CD4-positive, alpha-beta T cell treated with Interleukin-1 beta for 1 hour (primary cell): Measurements from ENCODE around the gene PDE9A.

Experiments
- DNase-seq, 2 donors: peaks; one replicate each; pipeline ENCODE4 v3.0.0-alpha.2; 2020 to 2022

PDE9A gene

DNA sequence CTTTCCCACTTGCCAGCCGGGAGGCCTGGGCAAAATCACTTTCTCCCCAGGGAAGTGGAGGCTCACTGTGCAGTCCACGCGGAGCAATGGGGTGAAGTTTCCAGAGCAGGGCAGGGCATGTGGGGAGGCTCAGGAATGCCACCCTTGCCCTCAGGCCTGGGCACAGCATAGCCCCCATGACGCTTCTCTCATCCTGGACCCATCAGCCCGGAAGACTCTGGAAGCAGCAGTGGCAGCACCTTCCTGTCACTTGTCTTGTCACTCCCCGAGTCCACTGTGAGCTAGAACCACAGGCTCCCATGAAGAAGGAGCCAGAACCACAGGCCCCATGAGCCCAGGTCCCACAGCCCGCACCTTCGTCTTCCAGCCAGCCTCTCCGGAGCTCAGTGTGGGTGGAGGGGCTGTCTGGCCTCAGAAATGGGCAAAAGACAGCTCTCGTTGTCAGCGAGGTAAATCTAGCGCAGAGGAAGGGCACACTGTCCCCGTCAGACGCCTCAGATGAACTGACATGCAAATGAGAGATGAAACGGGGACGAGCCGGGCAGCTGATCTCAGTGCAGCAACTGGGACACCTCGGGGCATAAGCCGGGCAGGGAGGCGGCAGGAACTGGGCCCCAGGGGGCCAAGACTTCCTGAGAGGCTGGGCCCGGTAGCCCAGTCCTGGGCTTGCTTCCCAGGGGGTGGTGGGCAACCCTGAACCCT lies 6.1 kb downstream of the PDE9A start:
- no peak for DNase-seq

- no peak for DNase-seq
These were observed 6.7 kb downstream of the PDE9A start for GRCh38 chr21:42660118-42660470.

DNA sequence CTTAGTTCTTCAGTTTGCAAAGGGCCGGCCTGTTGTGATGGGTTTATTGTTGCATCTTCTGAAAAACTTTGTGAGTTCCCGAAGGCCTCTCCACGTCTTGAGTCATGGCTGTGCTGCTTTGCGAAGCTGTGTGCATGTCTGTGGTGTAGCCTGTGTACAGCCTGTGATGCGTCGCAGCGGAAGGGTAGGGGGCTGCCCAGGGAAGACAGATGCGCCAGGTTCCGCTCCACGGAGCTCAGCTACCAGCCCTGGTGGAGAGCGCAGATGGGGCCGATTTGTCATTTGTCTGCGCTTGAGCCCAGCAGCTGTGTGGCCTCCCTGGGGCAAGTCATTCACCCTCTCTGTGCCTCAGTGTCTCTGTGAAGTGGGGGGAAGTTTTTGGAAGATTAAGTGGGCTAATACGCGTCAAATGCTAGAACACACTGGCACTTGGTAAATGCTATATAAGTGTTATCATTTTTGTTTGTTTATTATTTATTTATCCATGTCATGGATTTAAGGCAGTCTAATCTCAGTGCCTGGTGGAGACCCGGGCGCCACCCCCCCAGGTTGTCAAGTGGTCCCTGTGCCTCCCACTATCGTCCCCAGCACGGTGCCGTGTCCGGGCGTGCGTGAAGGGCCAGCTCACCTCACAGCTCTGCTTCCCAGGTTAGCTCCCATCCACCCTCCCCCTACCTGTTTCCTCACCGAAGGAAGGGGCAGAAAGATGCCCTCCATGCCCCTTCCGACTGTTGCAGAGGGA lies 8.4 kb downstream of the PDE9A start:
- no peak for DNase-seq

- DNase-seq: no peak
These were observed 9.2 kb downstream of the PDE9A start for GRCh38 chr21:42662430-42663199.

DNA sequence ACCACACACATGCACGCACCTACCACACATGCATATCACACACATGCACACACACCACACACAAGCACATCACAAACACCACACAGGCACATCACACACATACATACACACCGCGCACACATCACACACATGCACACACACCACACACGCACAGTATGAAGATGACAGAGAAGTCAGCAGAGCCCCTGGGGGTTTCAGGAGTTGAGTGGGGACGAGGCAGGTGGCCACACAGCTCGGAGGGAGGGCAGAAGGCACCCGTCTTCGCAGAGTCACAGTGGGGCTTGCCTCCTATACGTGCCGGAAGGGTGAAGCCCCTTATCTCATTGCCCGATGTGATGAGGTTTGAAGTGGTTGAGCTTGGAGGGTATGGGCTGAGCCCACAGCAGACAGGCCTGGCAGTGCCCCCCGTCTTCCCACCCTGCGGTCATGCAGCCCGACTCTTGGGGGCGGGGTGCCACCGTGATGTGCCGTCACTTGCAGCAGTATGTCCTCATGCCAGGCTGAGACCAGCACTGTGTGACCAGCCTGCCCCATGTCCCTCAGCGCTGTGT lies 9.9 kb downstream of the PDE9A start:
- no peak for DNase-seq

GRCh38 chr21:42663860-42664535 lies 10.6 kb downstream of the PDE9A start:
- no peak for DNase-seq

- no peak for DNase-seq
These were observed 11.2 kb downstream of the PDE9A start for GRCh38 chr21:42664614-42665013.

- DNase-seq: no peak
These were observed 11.6 kb downstream of the PDE9A start for GRCh38 chr21:42665026-42665425.

GRCh38 chr21:42665484-42665883 lies 12.1 kb downstream of the PDE9A start:
- DNase-seq: no peak

GRCh38 chr21:42666023-42666747 lies 12.8 kb downstream of the PDE9A start:
- DNase-seq: peak in 1 of 2 donors; percentile 28

- DNase-seq: no peak
These were observed 13.5 kb downstream of the PDE9A start for GRCh38 chr21:42666925-42667324.

- DNase-seq: no peak
These were observed 15.0 kb downstream of the PDE9A start for GRCh38 chr21:42668298-42668992.

GRCh38 chr21:42669041-42669440 lies 15.6 kb downstream of the PDE9A start:
- DNase-seq: no peak

DNA sequence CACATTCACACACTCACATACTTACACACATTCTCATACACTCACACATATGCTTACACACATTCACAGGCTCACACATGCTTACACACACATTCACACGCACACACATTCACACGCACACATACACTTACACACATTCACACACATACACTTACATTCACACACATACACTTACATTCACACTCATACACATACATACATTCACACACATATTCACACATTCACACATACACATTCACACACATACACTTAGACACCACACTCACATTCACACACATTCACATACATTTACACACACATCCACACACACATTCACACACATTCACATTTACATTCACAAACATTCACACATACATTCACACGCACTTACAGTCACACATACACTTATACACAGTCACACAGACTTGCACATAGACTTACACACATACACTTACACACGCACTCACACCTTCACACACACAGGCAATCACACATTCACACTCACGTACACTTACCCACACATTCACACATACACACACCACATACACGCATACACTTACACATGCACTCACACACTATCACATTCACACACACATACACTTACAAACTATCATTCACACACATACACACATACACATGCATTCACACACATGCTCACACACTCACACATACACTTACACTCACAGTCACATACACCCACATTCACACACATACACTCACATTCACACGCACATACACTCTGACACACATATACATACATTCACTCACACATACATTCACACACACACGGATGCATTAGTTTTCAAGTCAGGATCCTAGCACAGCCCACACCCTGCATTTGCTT lies 16.8 kb downstream of the PDE9A start:
- DNase-seq: no peak

DNA sequence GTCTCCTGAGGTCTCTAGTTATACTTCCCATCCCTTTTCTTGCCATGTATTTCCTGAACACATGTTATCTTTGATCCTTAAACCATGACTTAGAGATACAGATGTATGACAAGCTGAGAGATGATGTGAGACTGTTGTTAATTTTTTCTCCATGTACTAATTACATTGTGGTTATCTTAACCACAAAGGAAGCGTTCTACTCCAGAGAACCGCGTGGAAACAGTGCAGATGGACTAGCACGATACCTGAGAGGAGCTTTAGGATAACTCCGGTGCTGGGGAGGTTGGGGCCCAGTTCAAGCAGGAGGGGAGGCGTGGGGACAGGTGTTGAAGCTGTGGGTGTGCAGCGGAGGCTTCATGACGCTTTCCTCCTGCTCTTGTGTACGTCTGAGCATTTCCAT lies 17.5 kb downstream of the PDE9A start:
- DNase-seq: no peak

GRCh38 chr21:42671778-42672593 lies 18.6 kb downstream of the PDE9A start:
- DNase-seq: no peak

DNA sequence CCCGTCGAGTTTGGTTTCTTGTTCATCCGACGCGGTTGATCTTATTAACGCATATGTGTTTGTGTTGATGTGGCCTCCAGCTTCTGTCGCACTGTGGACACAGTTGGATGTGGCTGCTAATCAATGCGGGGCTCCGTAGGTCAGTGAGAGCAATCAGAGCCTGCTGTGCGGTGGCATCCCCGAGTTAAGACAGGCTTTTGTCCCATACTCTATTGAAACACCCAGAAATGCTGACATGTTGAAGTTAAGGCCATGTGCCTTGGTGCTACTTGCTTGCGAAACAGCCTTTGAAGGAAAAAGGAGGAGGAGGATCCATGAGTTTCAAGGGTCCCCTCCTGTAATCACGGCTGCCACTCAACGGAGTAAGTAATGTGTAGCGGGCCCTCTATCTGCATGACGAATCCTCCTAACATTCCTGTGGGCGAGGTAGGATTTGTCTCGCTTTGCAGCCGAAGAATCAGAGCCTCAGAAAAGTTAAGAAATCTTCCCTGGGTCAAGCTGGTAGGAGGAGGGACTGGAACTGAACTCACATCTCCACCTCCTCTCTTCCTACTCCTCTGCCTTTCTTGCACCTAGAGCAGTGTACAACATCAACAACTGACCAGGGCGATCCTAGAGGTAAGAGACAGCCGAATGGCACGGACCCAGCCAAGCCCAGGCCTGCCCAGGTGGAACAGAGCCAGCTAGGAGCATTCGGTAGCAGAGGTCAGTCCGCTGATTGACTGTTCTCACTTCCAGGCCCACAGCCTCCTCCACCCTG lies 19.5 kb downstream of the PDE9A start:
- DNase-seq: no peak

DNA sequence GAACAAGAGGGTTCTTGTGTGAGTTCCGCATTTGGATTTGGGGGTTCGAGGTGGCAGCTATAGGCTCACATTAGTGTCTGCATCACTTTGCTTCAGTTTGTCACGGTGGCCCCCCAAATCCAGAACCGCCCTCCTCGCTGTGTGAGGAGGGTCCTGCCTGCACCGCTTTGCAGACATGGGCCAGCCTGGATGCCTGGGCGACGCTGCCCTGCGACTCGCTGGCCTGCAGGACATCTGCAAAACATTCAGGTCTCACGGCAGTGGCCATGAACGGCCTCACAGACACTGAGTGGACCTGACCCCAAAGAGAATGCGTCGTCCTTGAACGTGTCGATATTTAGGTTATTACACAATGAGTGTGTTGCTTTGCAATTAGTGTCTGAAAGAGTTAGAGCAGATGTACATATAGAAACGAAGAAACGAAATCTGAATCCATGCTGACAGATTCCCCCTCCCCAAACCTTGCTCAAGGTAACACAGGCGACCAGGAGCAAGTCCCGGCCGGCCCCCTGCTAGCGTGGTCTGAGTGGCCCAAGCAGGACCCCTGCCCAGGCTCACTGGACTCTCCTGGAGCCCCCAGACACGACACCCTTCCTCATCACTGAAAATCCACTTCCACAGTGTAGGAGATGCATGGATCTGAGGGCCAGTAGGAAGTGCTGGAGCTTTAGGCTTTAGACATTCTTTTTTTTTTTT lies 20.4 kb downstream of the PDE9A start:
- DNase-seq: no peak
